ENCODE measurements around the gene NRXN3. TPM values are rescaled to one million over a fixed set of nuclear protein-coding genes. Genes with fewer than 3 reads are reported as not detected.

The NRXN3 gene
- total RNA-seq, 2 donors from 2014 or later, result 1.2 to 7.8 TPM

DNA sequence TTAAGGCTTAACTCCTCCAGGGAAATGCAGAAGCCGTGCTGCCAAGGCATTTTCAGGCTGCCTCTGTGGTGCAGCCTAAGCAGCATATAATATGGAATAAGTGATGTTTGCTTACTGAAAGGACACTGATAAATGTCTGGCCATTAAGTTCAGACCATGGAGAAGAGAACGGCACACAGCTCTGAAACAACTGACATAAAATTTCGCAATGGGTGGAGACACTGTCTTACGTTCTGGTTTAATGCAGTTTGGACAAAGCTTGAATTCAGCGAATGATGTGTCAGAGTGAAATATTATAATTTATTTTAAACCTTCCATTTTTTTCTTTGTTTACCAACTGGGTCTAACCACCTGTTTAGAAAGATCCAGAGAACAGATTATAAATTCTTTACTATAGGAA, 27.2 kb upstream of the NRXN3 start:
- Histone ChIP-seq H3K9me3 (no peaks in the 10 kb centered on the region), H3K36me3 (no peaks in the 10 kb centered on the region), H3K9ac (ENCODE audit: low read depth in 2 of 2, low read length in 2 of 2) (no peak overlapping the region), H3K27ac (no peak overlapping the region), H3K4me1 (no peaks in the 10 kb centered on the region), H3K27me3 (no peaks in the 10 kb centered on the region), H3K4me3 (no peak overlapping the region)
- TF ChIP-seq CTCF (IDR thresholded peaks at IDR 0.05), result no peak
- DNase-seq, result no peak
- intact Hi-C loops (cut with DNase I), result no loop called here

GRCh38 chr14:78143489-78144145, 26.6 kb upstream of the NRXN3 start:
- DNase-seq, result no peak
- no peak for TF ChIP-seq CTCF (IDR thresholded peaks at IDR 0.05)
- H3K27ac ChIP-seq, result no peak overlapping the region
- no peak overlapping the region for H3K4me3 ChIP-seq
- H3K27me3 ChIP-seq, result no peaks in the 10 kb centered on the region
- intact Hi-C loops (cut with DNase I), result no loop called here
- H3K9ac ChIP-seq (ENCODE audit: low read depth in 2 of 2, low read length in 2 of 2), result no peak overlapping the region
- H3K36me3 ChIP-seq, result no peaks in the 10 kb centered on the region
- H3K4me1 ChIP-seq, result no peaks in the 10 kb centered on the region
- no peaks in the 10 kb centered on the region for H3K9me3 ChIP-seq

GRCh38 chr14:78152201-78153063, 17.7 kb upstream of the NRXN3 start:
- Histone ChIP-seq H3K27ac (no peak overlapping the region), H3K27me3 (no peaks in the 10 kb centered on the region), H3K4me3 (no peak overlapping the region), H3K9me3 (no peaks in the 10 kb centered on the region), H3K36me3 (no peaks in the 10 kb centered on the region), H3K9ac (ENCODE audit: low read depth in 2 of 2, low read length in 2 of 2) (no peak overlapping the region), H3K4me1 (no peaks in the 10 kb centered on the region)
- no peak for TF ChIP-seq CTCF (IDR thresholded peaks at IDR 0.05)
- intact Hi-C loops (cut with DNase I), result no loop called here
- no peak for DNase-seq

DNA sequence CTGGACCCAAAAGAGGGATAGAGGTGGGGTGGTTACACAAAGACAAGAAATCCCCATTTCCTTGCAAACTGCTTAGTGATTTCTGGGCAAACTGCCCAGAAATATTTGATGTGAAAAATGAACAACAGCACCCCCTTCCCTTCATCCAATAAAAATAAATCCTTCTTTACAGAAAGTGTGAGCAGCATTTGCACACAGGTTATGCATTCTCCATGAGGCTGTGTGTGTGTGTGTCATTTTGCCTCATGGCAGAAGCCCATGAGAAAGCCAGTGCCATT, 17.2 kb upstream of the NRXN3 start:
- Histone ChIP-seq H3K4me1 (no peaks in the 10 kb centered on the region), H3K36me3 (no peaks in the 10 kb centered on the region), H3K4me3 (no peak overlapping the region), H3K27ac (no peak overlapping the region), H3K27me3 (no peaks in the 10 kb centered on the region), H3K9ac (ENCODE audit: low read depth in 2 of 2, low read length in 2 of 2) (no peak overlapping the region), H3K9me3 (no peaks in the 10 kb centered on the region)
- no peak for DNase-seq
- no peak for TF ChIP-seq CTCF (IDR thresholded peaks at IDR 0.05)
- intact Hi-C loops (cut with DNase I), result no loop called here

GRCh38 chr14:78154827-78155226, 15.3 kb upstream of the NRXN3 start:
- TF ChIP-seq CTCF (IDR thresholded peaks at IDR 0.05), result no peak
- Histone ChIP-seq H3K4me1 (no peaks in the 10 kb centered on the region), H3K36me3 (no peaks in the 10 kb centered on the region), H3K9me3 (no peaks in the 10 kb centered on the region), H3K27me3 (no peaks in the 10 kb centered on the region), H3K4me3 (no peak overlapping the region), H3K27ac (no peak overlapping the region), H3K9ac (ENCODE audit: low read depth in 2 of 2, low read length in 2 of 2) (no peak overlapping the region)
- no peak for DNase-seq
- intact Hi-C loops (cut with DNase I), result no loop called here

Data from colonic mucosa (tissue), 4 donors.